HG03139 (cell line): ENCODE data around the gene KLC3.
"Not testable (repeated sequence)": the region's sequence is repeated elsewhere in the genome, so short reads cannot be mapped to it uniquely, and the experiment has no call there.

ENCODE experiments used
- ATAC-seq: cut with Tn5 transposase; IDR thresholded peaks from one replicate; pipeline ENCODE4 v1.9.1; 2021; ENCODE audit not compliant: unreplicated experiment

The KLC3 gene

DNA sequence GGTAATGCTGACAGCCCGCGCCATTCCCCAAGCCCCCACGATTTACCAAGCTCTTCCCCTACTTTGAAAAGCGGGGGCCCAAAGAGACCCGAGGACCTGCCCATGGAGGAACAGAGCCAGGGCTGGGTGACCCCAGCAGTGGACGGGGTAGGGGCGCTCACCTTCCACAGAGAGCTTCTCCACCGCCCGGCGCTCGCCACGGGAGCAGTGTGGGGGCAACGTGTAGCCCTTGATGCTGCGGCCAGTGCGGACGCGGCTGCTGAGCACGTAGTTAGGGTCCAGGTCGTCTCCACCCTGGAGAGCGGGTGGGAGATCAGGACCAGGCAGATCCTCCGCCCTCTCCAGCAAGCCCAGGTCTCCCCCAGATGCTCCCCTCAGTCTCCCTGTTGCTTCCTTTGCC is 25.2 kb upstream of the KLC3 start:
- no peak for ATAC-seq

DNA sequence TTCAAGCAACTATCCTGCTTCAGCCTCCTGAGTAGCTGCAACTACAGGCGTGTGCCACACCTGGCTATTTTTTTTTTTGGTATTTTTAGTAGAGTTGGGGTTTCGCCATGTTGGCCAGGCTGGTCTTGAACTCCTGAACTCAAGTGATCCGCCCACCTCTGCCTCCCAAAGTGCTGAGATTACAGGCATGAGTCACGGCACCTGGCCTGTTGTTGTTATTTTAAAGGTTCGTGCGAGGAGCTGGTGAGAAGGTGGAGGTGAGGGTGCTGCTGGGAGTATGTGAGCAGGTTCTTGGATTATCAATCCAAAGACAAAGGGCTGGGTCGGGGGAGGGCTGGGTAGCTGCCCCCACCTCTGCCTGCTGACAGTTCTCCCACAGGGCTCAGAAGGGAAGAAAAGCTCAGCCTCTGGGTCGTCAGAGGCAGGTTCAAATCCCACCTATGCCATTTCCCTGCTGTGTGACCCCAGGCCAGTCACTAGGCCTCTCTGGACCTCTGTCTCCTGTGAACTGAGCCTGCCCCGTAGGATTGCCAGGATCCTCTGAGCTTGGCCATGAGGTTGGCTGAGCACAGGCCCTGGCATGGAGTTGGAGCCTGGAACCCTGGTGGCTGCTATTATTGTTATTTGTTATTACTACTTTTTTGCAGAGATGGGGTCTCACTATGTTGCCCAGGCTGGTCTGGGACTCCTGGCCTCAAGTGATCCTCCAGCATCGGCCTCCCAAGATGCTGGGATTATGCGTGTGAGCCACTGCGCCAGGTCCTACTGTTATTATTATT is 19.4 kb upstream of the KLC3 start:
- ATAC-seq: no peak

DNA sequence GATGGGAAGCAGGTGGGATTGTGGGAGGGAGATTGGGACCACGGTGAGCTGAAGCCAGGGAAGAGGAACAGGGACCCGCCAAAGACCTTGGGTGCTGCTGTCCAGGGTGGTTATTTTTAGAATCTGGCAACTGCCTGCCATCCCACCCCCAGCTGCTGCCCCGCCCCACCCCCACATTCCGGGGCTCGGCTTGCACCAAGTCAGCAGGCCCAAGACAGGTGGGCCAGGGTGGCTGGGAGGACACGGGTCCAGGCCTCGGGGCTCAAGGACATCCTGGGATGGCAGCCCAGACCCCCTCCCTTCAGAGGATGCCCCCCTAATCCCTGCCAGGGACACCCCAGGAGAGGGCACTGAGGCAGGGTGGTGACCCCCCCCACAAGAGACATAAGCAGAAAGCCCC is 18.7 kb upstream of the KLC3 start:
- ATAC-seq: no peak

DNA sequence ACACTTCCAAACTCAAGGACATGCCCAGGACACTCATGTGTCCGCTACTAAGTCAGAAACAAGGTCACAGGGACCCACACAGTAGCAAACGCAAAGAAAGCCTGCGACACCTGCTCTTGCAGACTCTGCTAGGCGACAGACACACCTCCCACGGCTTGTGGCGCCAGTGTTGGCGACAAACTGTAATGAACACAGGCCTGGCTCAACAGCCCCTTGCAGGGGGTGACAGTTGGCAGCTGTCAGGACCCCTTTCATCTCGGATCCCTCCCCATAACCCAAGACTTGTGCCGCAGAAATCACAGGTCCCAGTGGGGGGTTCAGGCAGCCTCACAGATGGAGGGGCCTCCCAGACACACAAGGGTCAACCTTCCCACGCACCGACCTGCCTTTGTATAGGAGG is 18.2 kb upstream of the KLC3 start:
- no peak for ATAC-seq

DNA sequence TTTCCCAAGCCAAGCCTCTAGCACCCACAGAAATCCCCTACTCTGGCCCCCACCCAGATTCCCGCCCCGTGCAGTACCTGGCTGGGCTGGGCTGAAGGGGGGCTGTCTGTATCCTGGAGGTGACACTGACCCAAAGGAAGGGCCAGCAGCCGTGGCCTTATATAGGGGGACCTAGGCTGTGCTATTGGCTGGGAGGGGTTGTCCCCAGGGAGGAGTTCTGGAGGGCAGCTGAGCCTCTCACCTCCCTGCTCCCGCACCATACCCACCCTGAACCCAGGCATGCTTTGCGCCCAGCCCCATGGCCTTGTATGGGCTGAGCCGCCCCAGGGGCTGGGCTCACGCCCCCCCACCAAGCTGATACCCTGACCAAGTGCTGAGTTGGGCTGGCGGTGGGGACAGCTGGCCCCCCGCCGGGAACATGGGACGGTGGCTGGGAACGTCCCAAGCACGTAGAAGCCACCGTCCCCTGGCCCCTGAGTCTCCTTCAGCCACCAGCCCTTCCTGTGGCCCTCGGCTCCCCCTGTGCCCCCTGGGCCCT is 17.7 kb upstream of the KLC3 start, which contains the start of gene CKM:
CKM (minus strand) TSS at position 132 of the 538 bp plus-strand sequence. CDS start 3,162 bp downstream, outside the sequence.
- ATAC-seq: no peak

DNA sequence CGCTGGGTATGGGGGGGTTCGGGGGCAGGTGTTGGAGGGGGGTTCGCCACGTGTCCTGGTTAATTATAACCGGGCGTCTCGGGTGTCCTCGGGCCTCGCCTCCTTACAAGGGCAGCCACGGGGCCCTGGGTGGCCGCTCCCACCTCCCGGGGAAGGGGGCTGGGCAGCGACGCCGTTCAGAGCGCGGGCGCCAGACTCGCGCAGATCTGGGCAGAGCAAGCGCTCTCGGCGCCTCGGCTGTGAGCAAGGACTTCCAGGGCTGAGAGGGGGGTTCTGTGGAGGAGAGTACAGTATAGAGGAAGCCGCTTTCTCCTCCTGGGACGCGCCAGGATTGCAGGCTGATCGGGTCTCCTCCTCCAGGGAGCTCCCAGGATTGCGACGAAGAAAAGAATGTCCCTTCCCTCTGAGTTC is 16.9 kb upstream of the KLC3 start:
- no peak for ATAC-seq

DNA sequence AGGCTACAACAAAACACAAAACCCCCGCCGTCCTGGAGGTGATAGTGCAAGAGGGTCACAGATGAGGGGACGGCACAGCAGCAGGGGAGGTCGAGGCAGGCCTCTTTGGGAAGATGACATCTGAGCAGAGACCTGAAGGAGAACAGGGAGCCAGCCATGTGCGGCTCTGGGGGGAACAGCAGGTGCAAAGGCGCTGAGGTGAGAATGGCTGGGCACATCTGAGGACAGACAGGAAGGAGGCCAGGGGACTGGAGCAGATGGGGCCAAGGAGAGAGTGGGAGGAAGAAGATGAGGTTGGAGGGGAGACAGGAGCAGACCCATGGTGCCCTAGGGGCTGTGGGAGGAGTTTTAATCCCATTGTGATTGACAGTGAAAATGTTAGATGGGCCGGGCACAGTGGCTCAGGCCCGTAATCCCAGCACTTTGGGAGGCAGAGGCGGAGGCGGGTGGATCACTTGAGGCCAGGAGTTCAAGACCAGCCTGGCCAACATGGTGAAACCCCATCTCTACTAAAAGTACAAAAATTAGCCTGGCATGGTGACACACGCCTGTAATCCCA is 16.1 kb upstream of the KLC3 start:
- ATAC-seq: no peak

DNA sequence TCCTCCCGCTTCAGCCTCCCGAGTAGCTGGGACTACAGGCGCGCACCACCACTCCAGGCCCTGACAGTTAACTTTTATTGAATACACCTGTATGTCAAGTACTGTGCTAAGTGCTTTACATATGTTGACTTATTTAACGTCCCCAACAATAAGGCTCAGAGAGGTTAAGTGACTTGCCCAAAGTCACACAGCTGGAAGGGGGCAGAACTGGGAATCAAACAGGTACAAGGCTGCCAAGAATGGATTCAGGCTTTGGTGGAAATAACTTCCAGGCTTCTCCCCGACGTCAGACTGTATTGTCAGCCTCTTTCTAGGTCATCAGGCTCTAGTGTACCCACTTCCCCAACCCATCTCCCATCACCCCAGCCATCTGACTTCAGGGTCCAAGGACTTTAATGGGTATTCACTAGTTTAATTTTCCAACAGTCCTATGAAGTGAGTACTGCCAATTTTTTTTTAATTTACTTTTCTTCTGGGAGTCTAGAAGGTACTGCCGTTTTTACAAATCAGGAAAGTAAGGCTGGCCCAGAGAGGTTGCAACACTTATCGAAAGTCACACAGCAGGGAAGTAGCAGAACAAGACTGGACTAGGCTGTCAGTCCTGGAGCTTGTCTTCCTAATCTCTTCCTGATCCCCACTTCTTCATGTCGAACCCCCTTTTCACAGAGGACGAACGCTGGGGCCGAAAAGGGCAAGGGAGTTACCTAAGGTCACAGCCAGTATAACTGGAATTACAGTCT is 13.0 kb upstream of the KLC3 start:
- ATAC-seq: no peak

DNA sequence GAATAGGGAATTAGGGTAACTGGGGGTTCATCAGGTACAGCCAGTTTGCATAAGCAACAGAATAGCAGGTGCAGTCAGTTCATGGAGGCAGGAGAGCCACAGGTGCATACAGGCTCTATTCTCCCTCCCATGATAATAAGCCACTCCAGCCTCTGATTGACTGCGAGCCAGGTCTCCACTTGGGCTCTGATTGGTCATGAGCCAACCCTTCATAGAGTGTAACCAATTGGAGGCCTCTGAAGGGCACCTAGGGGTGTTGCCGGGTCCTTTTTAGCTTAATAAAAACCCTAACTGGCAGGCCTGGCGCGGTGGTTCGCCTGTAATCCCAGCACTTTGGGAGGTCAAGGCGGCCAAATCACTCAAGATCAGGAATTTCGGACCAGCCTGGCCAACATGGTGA is 9.1 kb upstream of the KLC3 start:
- ATAC-seq: no peak

DNA sequence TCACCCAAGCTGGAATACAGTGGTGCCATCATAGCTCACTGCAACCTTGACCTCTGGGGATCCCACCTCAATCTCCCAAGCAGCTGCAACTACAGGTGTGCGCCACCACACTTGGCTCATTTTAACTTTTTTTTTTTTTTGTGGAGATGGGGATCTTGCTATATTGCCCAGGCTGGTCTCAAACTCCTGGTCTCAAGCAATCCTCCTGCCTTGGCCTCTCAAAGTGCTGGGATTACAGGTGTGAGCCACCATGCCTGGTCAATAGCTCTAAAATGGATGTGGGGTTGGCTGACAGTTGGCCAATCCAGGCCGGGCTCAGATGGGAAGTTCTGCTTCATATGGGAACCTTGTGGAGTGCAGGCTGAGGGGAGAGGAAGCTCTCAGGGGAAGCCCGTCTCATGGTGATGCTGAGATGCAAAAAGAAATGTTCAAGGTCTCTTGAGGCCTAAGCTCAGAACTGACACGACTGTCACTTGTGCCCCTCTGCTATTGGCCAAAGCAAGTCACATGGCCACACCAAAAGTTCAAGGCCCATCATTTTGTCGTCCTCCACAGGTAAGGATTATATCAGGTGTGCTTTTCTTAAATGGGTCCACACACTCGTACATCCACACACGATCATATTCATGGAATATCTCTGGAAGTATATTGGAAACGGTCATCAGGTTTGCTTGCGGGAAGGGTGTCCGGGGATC is 6.8 kb upstream of the KLC3 start:
- ATAC-seq: no peak

DNA sequence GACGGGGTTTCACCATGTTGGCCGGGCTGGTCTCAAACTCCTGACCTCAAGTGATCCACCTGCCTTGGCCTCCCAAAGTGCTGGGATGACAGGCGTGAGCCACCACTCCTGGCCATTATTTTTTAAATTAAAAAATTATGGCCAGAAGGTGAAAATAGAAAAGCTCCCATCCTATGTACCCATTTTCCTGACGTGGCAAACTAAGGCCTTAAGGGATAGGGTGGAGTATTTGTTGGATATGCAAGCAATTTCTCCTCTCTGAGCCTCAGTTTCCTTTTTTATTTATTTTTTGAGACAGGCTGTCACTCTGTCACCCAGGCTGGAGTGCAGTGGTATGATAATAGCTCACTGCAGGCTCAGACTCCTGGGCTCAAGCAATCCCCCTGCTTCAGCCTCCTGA is 5.7 kb upstream of the KLC3 start:
- not testable (repeated sequence) for ATAC-seq

DNA sequence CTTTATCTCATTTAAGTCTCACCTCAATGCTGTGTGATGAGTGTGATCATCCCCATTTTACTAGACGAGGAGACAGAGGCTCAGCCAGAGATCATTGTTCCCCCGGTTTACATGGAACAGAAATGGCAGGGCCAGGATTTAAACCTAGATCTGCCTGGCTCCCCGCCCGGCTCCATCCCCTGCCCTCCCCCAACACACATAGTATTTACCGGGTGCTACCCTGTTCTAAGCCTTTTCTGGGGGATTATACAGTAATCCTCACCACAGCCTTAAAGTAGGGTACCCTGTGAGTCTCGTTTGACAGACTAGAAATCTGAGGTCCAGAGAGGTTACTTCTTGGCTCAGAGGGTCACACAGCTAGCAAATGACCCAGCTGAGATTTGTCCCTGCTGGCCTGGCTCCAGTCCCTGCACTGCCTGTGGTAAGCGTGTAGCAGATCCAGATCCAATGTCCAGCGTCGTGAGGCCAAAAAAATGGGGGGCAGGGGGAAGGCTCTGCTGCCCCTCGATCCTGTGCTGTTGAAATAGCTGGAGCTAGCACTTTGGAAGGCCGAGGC is 3.8 kb upstream of the KLC3 start:
- ATAC-seq: no peak

DNA sequence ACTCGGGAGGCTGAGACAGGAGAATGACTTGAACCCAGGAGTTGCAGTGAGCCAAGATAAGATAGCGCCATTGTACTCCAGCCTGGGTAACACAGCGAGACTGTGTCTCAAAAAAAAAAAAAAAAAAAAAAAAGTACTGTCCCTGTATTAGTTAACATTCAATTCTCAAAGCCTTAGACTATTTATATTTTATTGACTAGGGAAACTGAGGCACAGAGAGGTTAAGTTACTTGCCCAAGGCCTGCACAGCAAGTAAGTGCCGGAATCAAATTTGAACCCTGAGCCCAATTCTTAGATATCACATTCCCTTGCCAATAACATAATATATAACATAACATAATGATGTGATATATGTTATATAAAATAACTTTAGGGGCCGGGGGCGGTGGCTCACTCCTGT is 921 bp upstream of the KLC3 start:
- ATAC-seq: no peak

DNA sequence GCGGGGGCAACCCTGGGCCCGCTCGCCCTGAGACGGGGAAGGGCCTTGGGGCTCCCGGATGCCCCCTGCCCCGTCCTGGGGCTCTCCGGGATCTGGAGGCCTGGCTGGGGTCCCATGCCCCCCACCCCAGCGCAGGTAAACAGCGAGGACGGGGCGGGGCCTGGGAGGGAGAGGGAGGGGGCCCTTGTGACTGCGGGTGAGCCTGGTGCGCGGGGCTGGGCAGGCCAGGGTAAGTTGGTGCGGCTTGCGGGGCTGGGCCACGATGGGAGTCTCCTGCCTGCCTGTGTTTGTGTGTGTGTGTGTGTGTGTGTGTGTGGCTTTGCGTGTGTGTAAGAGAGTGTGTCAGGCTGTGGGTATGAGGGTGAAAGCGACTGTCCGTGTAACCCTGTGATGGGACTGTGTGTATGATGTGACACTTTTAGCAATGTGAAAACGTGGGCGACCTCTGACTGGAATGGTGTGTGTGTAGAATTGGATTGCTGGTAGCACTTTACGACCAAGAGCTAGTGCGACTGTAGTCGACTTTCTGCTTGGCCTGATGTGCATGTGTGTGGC is 426 bp downstream of the KLC3 start:
- ATAC-seq: no peak

DNA sequence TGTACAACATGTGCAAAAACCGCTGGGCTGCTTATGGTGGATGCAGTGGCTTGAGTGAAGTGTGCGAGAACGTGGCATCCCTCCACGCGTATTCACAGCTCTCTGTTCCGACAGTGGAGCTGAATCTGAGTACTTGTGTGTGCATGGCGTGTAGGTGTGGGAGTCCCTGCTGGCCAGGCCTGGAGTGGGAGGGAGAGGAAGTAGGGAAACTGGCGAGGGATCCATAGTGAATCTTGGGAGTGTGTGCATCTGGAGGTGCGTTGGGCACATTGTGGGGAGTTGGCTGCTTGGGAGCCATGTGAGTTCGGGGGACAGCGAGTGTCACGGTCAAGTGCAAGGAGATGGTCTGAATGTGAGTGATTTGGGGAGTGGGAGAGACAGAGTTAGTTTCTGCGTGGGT is 2.4 kb downstream of the KLC3 start:
- ATAC-seq: no peak

DNA sequence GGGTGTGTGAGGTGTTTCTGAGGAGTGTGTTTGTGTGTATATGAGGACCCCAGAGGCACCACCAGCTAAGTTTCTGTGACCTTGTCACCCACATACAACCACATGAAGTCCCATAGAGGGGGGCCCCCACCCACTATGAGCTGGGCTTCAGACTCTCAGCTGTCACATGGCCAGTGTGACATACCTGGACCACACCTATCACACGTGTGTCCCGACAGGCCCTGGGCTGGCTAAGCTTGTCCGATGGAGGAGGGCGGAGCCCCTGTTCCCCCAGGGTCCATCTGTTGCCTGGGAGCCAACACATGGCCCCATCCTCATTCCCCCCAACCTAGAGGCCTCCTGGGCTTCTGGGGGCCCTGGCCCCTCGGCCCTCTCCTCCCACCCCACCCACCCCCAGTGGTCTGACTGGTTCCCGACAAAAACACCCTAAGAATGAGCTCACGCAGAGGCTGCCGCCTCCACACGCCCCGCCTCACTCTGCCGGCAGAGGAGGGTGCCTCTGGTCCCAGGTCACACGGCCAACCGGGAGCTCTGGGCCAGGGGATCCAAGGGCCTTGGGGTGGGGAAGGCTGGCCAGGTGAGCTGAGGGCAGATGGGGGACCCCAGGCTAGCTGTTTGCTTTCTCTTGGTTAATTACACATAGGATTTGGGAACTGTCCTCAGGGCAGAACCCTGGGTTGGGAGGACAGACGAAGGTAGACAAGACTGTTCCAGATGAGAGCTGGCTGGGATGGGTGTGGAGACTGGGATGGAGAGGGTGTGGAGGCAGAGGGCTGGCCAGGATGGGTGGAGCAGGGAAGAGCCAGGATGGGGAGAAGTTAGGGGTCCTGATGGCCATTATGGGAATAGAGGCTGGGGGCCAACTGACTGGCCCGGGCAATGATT is 4.3 kb downstream of the KLC3 start:
- ATAC-seq: no peak

DNA sequence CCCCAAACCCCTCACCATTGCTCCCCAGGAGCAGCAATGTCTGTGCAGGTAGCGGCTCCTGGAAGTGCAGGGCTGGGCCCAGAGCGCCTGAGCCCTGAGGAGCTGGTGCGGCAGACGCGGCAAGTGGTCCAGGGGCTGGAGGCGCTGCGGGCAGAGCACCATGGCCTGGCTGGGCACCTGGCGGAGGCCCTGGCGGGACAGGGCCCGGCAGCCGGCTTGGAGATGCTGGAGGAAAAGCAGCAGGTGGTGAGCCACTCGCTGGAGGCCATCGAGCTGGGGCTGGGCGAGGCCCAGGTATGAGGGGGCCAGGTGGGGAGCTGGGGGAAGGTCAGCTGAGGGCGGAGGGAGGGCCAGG is 4.9 kb downstream of the KLC3 start:
- no peak for ATAC-seq

DNA sequence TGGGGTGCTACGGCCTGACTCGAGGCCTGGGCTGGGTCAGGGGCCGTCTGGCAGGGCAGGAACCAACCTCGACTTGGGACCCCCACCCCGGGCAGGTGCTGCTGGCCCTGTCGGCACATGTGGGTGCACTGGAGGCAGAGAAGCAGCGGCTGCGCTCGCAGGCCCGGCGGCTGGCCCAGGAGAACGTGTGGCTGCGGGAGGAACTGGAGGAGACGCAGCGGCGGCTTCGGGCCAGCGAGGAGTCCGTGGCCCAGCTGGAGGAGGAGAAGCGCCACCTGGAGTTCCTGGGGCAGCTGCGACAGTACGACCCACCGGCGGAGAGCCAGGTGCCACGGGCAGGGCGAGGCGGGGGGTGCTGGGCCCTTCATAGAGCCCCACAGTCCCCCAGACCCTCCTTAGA is 5.9 kb downstream of the KLC3 start:
- ATAC-seq: no peak

DNA sequence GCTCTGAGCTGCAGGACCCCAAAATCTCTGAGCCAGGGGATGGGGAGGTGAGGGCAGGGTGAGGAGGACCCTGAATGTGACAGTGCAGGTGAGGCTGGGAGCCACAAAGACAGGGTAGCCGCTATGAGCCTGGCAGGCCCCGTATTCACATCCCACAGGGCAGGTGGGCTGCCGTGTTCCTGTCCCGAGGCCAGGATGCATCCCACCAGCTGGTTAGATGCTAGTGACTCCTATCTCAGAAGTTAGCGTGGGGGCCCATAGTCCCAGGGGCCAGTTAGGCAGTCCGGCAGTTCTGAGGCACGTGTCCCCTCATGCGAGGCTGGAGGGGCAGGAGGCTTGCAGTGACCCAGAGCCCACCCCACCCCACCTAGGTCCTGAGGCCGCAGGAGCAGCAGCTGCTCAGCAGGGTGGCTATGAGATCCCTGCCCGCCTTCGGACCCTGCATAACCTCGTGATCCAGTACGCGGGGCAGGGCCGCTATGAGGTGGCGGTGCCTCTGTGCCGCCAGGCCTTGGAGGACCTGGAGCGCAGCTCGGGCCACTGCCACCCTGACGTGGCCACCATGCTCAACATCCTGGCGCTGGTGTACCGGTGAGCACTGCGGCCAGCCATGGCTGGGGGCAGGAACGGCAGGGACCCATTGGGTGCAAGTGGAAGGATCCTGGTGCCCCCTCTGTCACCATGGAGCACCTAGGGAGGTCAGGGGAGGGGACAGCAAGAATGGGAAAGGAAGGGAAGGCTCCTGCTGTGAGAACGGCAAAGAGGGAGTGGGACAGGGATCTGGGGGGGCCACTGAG is 7.2 kb downstream of the KLC3 start:
- no peak for ATAC-seq
